Tibial artery (tissue), 4 donors: Measurements from ENCODE around the gene CTXND2.
A peak's percentile ranks its signal among the peaks of the same experiment; 100 is the strongest.
"Not testable (repeated sequence)": the region's sequence is repeated elsewhere in the genome, so short reads cannot be mapped to it uniquely, and the experiment has no call there.

ENCODE experiments used
- DNase-seq, 2 donors: peaks; one replicate each; pipeline ENCODE4 v3.0.0-alpha.2; 2019
- H3K27ac ChIP-seq, 2 donors: fragments of 200-600 bp; sonication (generic) in 1 of 2; 1 replicate in 1 of 2; 2 replicates in 1 of 2; pipeline ENCODE4 v1.5.1; 2018 to 2019; ENCODE audit warnings: mild to moderate bottlenecking in 1 of 2
- H3K27me3 ChIP-seq, 2 donors: fragments of 200-600 bp; sonication (generic) in 1 of 2; one replicate each; pipeline versions ENCODE4 v1.5.1 to v1.6.0; 2016 to 2019
- H3K36me3 ChIP-seq, 3 donors: fragments of 200-600 bp; sonication (generic) in 2 of 3; one replicate each; pipeline ENCODE4 v1.5.1; 2016 to 2019; ENCODE audit warnings: mild to moderate bottlenecking in 2 of 3
- H3K4me1 ChIP-seq, 4 donors: fragments of 200-600 bp; sonication (generic) in 2 of 4; 1 replicate in 3 of 4; 2 replicates in 1 of 4; pipeline ENCODE4 v1.5.1; 2016 to 2019
- H3K4me3 ChIP-seq, 2 donors: fragments of 200-600 bp; sonication (generic) in 1 of 2; 1 replicate in 1 of 2; 2 replicates in 1 of 2; pipeline ENCODE4 v1.5.1; 2018 to 2019; ENCODE audit warnings: mild to moderate bottlenecking in 2 of 2
- H3K9me3 ChIP-seq, 3 donors: fragments of 200-600 bp; sonication (generic) in 1 of 3; one replicate each; pipeline ENCODE4 v1.5.1; 2016 to 2019
- CTCF ChIP-seq, 2 experiments: fragments of 200-600 bp in 1 of 2; fragments of 450-650 bp in 1 of 2; IDR thresholded peaks; one replicate each; pipeline ENCODE4 v1.5.1; 2017 to 2019; ENCODE audit warnings: antibody characterized with exemption in 2 of 2, mild to moderate bottlenecking in 1 of 2, moderate library complexity in 1 of 2
- intact Hi-C: fragments of 100-400 bp; cut with DNase I; formaldehyde crosslinking; loops from one replicate; pipeline ENCODE4 v1.15.0; 2023; ENCODE audit warnings: low total_unique reads

Gene CTXND2

GRCh38 chr1:150881331-150882070 is 5.4 kb upstream of the CTXND2 start:
- Histone ChIP-seq H3K4me3 (no peak overlapping the region), H3K36me3 (no peaks in the 10 kb centered on the region), H3K9me3 (no peaks in the 10 kb centered on the region), H3K4me1 (no peaks in the 10 kb centered on the region), H3K27ac (peak overlapping the region; percentile 14 to 22), H3K27me3 (no peaks in the 10 kb centered on the region)
- intact Hi-C loops: no loop called here
- TF ChIP-seq CTCF (IDR thresholded peaks at IDR 0.05): no peak
- peak in 1 of 2 donors; percentile 48 for DNase-seq

- H3K36me3 ChIP-seq, H3K4me1 ChIP-seq, H3K9me3 ChIP-seq, H3K4me3 ChIP-seq, H3K27ac ChIP-seq, H3K27me3 ChIP-seq, intact Hi-C loops, DNase-seq: not testable (repeated sequence)
Observed at GRCh38 chr1:150883121-150883520, 3.8 kb upstream of the CTXND2 start.

GRCh38 chr1:150888727-150889126 is 1.8 kb downstream of the CTXND2 start:
- no peaks in the 10 kb centered on the region for H3K36me3 ChIP-seq
- no peak for TF ChIP-seq CTCF (IDR thresholded peaks at IDR 0.05)
- no peak for DNase-seq
- intact Hi-C loops: no loop called here
- H3K27me3 ChIP-seq: no peaks in the 10 kb centered on the region
- H3K4me3 ChIP-seq: no peak overlapping the region
- H3K4me1 ChIP-seq: no peaks in the 10 kb centered on the region
- no peaks in the 10 kb centered on the region for H3K9me3 ChIP-seq
- H3K27ac ChIP-seq: no peak overlapping the region

- Histone ChIP-seq H3K9me3 (no peaks in the 10 kb centered on the region), H3K27ac (no peak overlapping the region), H3K4me3 (no peak overlapping the region), H3K36me3 (no peaks in the 10 kb centered on the region), H3K4me1 (no peaks in the 10 kb centered on the region), H3K27me3 (no peaks in the 10 kb centered on the region)
- DNase-seq: no peak
- intact Hi-C loops: no loop called here
- TF ChIP-seq CTCF (IDR thresholded peaks at IDR 0.05): no peak
Observed at GRCh38 chr1:150890033-150890416, 3.1 kb downstream of the CTXND2 start.

GRCh38 chr1:150893336-150893913 is 6.5 kb downstream of the CTXND2 start:
- no peaks in the 10 kb centered on the region for H3K9me3 ChIP-seq
- TF ChIP-seq CTCF (IDR thresholded peaks at IDR 0.05): no peak
- H3K4me3 ChIP-seq: no peak overlapping the region
- H3K27me3 ChIP-seq: peaks cover 0 to 9% of the 10 kb centered on the region in 2 donors
- H3K36me3 ChIP-seq: no peaks in the 10 kb centered on the region
- no peaks in the 10 kb centered on the region for H3K4me1 ChIP-seq
- H3K27ac ChIP-seq: no peak overlapping the region
- DNase-seq: no peak
- intact Hi-C loops: no loop called here

GRCh38 chr1:150895618-150896017 is 8.7 kb downstream of the CTXND2 start:
- H3K9me3 ChIP-seq: no peaks in the 10 kb centered on the region
- no peaks in the 10 kb centered on the region for H3K36me3 ChIP-seq
- no peak overlapping the region for H3K4me3 ChIP-seq
- H3K27ac ChIP-seq: no peak overlapping the region
- DNase-seq: no peak
- TF ChIP-seq CTCF (IDR thresholded peaks at IDR 0.05): no peak
- H3K27me3 ChIP-seq: peaks cover 0 to 9% of the 10 kb centered on the region in 2 donors
- intact Hi-C loops: no loop called here
- H3K4me1 ChIP-seq: no peaks in the 10 kb centered on the region

GRCh38 chr1:150899795-150900194 is 12.9 kb downstream of the CTXND2 start:
- H3K27me3 ChIP-seq, H3K36me3 ChIP-seq, DNase-seq, H3K4me1 ChIP-seq, H3K27ac ChIP-seq, H3K9me3 ChIP-seq, intact Hi-C loops, H3K4me3 ChIP-seq: not testable (repeated sequence)
